Activated CD8-positive, alpha-beta T cell treated with anti-CD3 and anti-CD28 coated beads, Interleukin-2, amount 10 ng/mL, durations not matched to agents 7 days and 5 days (primary cell): ENCODE results near the gene CKAP5. TPM values are rescaled to one million over a fixed set of nuclear protein-coding genes. Genes with fewer than 3 reads are reported as not detected.

Source experiments
- ATAC-seq: fragments of 150-1000 bp; cut with Tn5 transposase; one replicate; pipeline ENCODE4 v1.10.0; 2021; ENCODE audit warnings: moderate library complexity
- CTCF ChIA-PET: fragments of 350-600 bp; sonication (Branson Sonifier 250); formaldehyde crosslinking; loops from one replicate; lab custom pipeline; 2021; ENCODE audit warnings: antibody characterized with exemption; lab: Charles Lee
- POLR2A ChIA-PET: fragments of 350-600 bp; sonication (Branson Sonifier 250); formaldehyde crosslinking; loops from one replicate; lab custom pipeline; 2021; ENCODE audit warnings: antibody characterized with exemption; lab: Charles Lee
- DNase-seq: peaks from one replicate; pipeline ENCODE4 v3.0.0-alpha.2; 2020
- H3K27ac Mint-ChIP-seq: one replicate; pipeline ENCODE4 v1.8.0; 2021; ENCODE audit warnings: mild to moderate bottlenecking, mixed read lengths
- H3K27me3 Mint-ChIP-seq: one replicate; pipeline ENCODE4 v1.8.0; 2021; ENCODE audit warnings: low read depth, mixed read lengths
- H3K36me3 Mint-ChIP-seq: one replicate; pipeline ENCODE4 v1.8.0; 2021; ENCODE audit warnings: low read depth, mixed read lengths
- H3K4me1 Mint-ChIP-seq: one replicate; pipeline ENCODE4 v1.8.0; 2021; ENCODE audit warnings: low read depth, mixed read lengths
- H3K4me3 Mint-ChIP-seq: one replicate; pipeline ENCODE4 v1.8.0; 2021; ENCODE audit warnings: mild to moderate bottlenecking, mixed read lengths
- H3K9me3 Mint-ChIP-seq: one replicate; pipeline ENCODE4 v1.8.0; 2022; ENCODE audit warnings: mixed read lengths; ENCODE audit not compliant: insufficient read depth
- total RNA-seq, 2 experiments: library from RNA; stranded (reverse); gene quantifications; one replicate each; pipeline ENCODE4 v1.2.3, GENCODE V29; 2021

Gene CKAP5
- total RNA-seq, 2 experiments from 2014 or later = 174 to 176 TPM

GRCh38 chr11:46761807-46762206 lies 84.3 kb downstream of the CKAP5 start:
- peaks cover 66% of the 10 kb centered on the region for H3K36me3 Mint-ChIP-seq
- POLR2A ChIA-PET = interaction anchor here (0.6 kb wide), 1 partner anchor 367 kb away, joined by 3 read pairs; no protein-coding TSS in a partner anchor
- no peaks in the 10 kb centered on the region for H3K27me3 Mint-ChIP-seq
- no peak overlapping the region for H3K27ac Mint-ChIP-seq
- H3K4me3 Mint-ChIP-seq = no peak overlapping the region
- CTCF ChIA-PET = no interaction called here
- H3K9me3 Mint-ChIP-seq = no peaks in the 10 kb centered on the region
- ATAC-seq (no peak), DNase-seq (no peak)
- H3K4me1 Mint-ChIP-seq = no peaks in the 10 kb centered on the region

GRCh38 chr11:46760429-46761128 lies 85.5 kb downstream of the CKAP5 start:
- H3K9me3 Mint-ChIP-seq = no peaks in the 10 kb centered on the region
- H3K27ac Mint-ChIP-seq = no peak overlapping the region
- peaks cover 5% of the 10 kb centered on the region for H3K4me1 Mint-ChIP-seq
- H3K4me3 Mint-ChIP-seq = no peak overlapping the region
- POLR2A ChIA-PET = no interaction called here
- ATAC-seq = no peak
- peaks cover 69% of the 10 kb centered on the region for H3K36me3 Mint-ChIP-seq
- no peak for DNase-seq
- no peaks in the 10 kb centered on the region for H3K27me3 Mint-ChIP-seq
- CTCF ChIA-PET = no interaction called here

GRCh38 chr11:46759196-46759595 lies 86.9 kb downstream of the CKAP5 start:
- no peak for ATAC-seq
- H3K27me3 Mint-ChIP-seq = no peaks in the 10 kb centered on the region
- ChIA-PET POLR2A (no interaction called here), CTCF (no interaction called here)
- no peak for DNase-seq
- H3K9me3 Mint-ChIP-seq = no peaks in the 10 kb centered on the region
- peaks cover 5% of the 10 kb centered on the region for H3K4me1 Mint-ChIP-seq
- H3K27ac Mint-ChIP-seq = no peak overlapping the region
- H3K36me3 Mint-ChIP-seq = peaks cover 71% of the 10 kb centered on the region
- H3K4me3 Mint-ChIP-seq = no peak overlapping the region

GRCh38 chr11:46755962-46756361 lies 90.1 kb downstream of the CKAP5 start:
- peaks cover 66% of the 10 kb centered on the region for H3K36me3 Mint-ChIP-seq
- peaks cover 5% of the 10 kb centered on the region for H3K4me1 Mint-ChIP-seq
- POLR2A ChIA-PET = no interaction called here
- no peaks in the 10 kb centered on the region for H3K27me3 Mint-ChIP-seq
- no peaks in the 10 kb centered on the region for H3K9me3 Mint-ChIP-seq
- no peak overlapping the region for H3K4me3 Mint-ChIP-seq
- DNase-seq (no peak), ATAC-seq (no peak)
- CTCF ChIA-PET = no interaction called here
- H3K27ac Mint-ChIP-seq = no peak overlapping the region

- DNase-seq (no peak), ATAC-seq (no peak)
- Mint-ChIP-seq H3K36me3 (peaks cover 65% of the 10 kb centered on the region), H3K4me1 (no peaks in the 10 kb centered on the region), H3K27ac (no peak overlapping the region), H3K27me3 (no peaks in the 10 kb centered on the region), H3K4me3 (no peak overlapping the region), H3K9me3 (no peaks in the 10 kb centered on the region)
- ChIA-PET CTCF (interaction anchor here (0.6 to 0.7 kb wide), 3 partner anchors 46 to 959 kb away, joined by 3 to 5 read pairs (median 3); partner anchors contain the start of gene ZNF408), POLR2A (no interaction called here)
These were observed 98.9 kb downstream of the CKAP5 start for GRCh38 chr11:46747150-46747549.

- CTCF ChIA-PET = no interaction called here
These were observed 100.1 kb downstream of the CKAP5 start for GRCh38 chr11:46745995-46746394.

GRCh38 chr11:46745328-46745727 lies 100.8 kb downstream of the CKAP5 start:
- Mint-ChIP-seq H3K9me3 (no peaks in the 10 kb centered on the region), H3K4me1 (no peaks in the 10 kb centered on the region), H3K27ac (no peak overlapping the region), H3K4me3 (no peak overlapping the region), H3K27me3 (no peaks in the 10 kb centered on the region), H3K36me3 (peaks cover 63% of the 10 kb centered on the region)
- ATAC-seq = no peak
- DNase-seq = no peak
- CTCF ChIA-PET = no interaction called here
- POLR2A ChIA-PET = no interaction called here

More at GRCh38 chr11:46745995-46746394, 100.1 kb downstream of the CKAP5 start:
- H3K9me3 Mint-ChIP-seq = no peaks in the 10 kb centered on the region
- POLR2A ChIA-PET = no interaction called here
- no peak for ATAC-seq
- H3K36me3 Mint-ChIP-seq = peaks cover 69% of the 10 kb centered on the region
- no peak overlapping the region for H3K27ac Mint-ChIP-seq
- DNase-seq = no peak
- H3K4me1 Mint-ChIP-seq = no peaks in the 10 kb centered on the region
- H3K4me3 Mint-ChIP-seq = no peak overlapping the region
- no peaks in the 10 kb centered on the region for H3K27me3 Mint-ChIP-seq

- DNase-seq = no peak
- H3K9me3 Mint-ChIP-seq = no peaks in the 10 kb centered on the region
- ATAC-seq = no peak
- H3K27ac Mint-ChIP-seq = peak overlapping the region; percentile 22
- no peaks in the 10 kb centered on the region for H3K27me3 Mint-ChIP-seq
- CTCF ChIA-PET = interaction anchor here (1.0 to 1.1 kb wide), 2 partner anchors 44 to 354 kb away, joined by 3 to 4 read pairs; no protein-coding TSS in a partner anchor
- POLR2A ChIA-PET = interaction anchor here (0.6 kb wide), 1 partner anchor 114 kb away, joined by 3 read pairs; no protein-coding TSS in a partner anchor
- H3K4me3 Mint-ChIP-seq = no peak overlapping the region
- peaks cover 59% of the 10 kb centered on the region for H3K36me3 Mint-ChIP-seq
- H3K4me1 Mint-ChIP-seq = no peaks in the 10 kb centered on the region
These were observed 102.3 kb downstream of the CKAP5 start for GRCh38 chr11:46743693-46744339.

GRCh38 chr11:46743043-46743442 lies 103.0 kb downstream of the CKAP5 start:
- Mint-ChIP-seq H3K4me1 (no peaks in the 10 kb centered on the region), H3K36me3 (peaks cover 59% of the 10 kb centered on the region), H3K27ac (no peak overlapping the region), H3K9me3 (no peaks in the 10 kb centered on the region), H3K27me3 (no peaks in the 10 kb centered on the region), H3K4me3 (no peak overlapping the region)
- ATAC-seq (no peak), DNase-seq (no peak)
- ChIA-PET CTCF (interaction anchor here (1.0 to 1.1 kb wide), 2 partner anchors 43 to 353 kb away, joined by 3 to 4 read pairs; no protein-coding TSS in a partner anchor), POLR2A (no interaction called here)

- Mint-ChIP-seq H3K27ac (peak overlapping the region; percentile 34), H3K27me3 (no peaks in the 10 kb centered on the region), H3K9me3 (no peaks in the 10 kb centered on the region), H3K4me1 (no peaks in the 10 kb centered on the region), H3K36me3 (peaks cover 55% of the 10 kb centered on the region), H3K4me3 (no peak overlapping the region)
- DNase-seq (no peak), ATAC-seq (no peak)
- ChIA-PET CTCF (no interaction called here), POLR2A (interaction anchor here (1.0 kb wide), 1 partner anchor 12 kb away, joined by 3 read pairs; no protein-coding TSS in a partner anchor)
These were observed 104.2 kb downstream of the CKAP5 start for GRCh38 chr11:46741600-46742484.

- no peak for DNase-seq
- peaks cover 33% of the 10 kb centered on the region for H3K36me3 Mint-ChIP-seq
- no peaks in the 10 kb centered on the region for H3K9me3 Mint-ChIP-seq
- peak overlapping the region; percentile 26 for H3K27ac Mint-ChIP-seq
- no peaks in the 10 kb centered on the region for H3K27me3 Mint-ChIP-seq
- H3K4me1 Mint-ChIP-seq = no peaks in the 10 kb centered on the region
- no peak for ATAC-seq
- CTCF ChIA-PET = no interaction called here
- POLR2A ChIA-PET = interaction anchor here (1.1 kb wide), 1 partner anchor 38 kb away, joined by 5 read pairs; the partner anchor contains the start of genes ARHGAP1 and ZNF408
- H3K4me3 Mint-ChIP-seq = no peak overlapping the region
These were observed 107.2 kb downstream of the CKAP5 start for GRCh38 chr11:46738887-46739286.
